BJ (cell line): ENCODE results near the gene MRPL40. TPM values are rescaled to one million over a fixed set of nuclear protein-coding genes. Genes with fewer than 3 reads are reported as not detected.

ENCODE experiments used
- CTCF ChIA-PET: fragments of 350-600 bp; formaldehyde crosslinking; extraction: SDS; loops from one replicate; lab custom pipeline; 2021; ENCODE audit warnings: antibody characterized with exemption, inconsistent platforms; lab: Yijun Ruan, JAX
- POLR2A ChIA-PET: fragments of 300-600 bp; sonication (Branson Sonifier 250); formaldehyde crosslinking; extraction: SDS; loops from one replicate; lab custom pipeline; 2021; ENCODE audit warnings: antibody characterized with exemption; lab: Charles Lee
- DNase-seq: peaks from one replicate; pipeline ENCODE4 v3.0.0-alpha.2; 2011; ENCODE audit warnings: low read depth
- H3K27me3 ChIP-seq: 2 replicates; pipeline ENCODE4 v1.6.0; 2011; ENCODE audit warnings: low read length; ENCODE audit not compliant: control insufficient read depth, insufficient read depth
- H3K36me3 ChIP-seq: 2 replicates; pipeline ENCODE4 v1.5.1; 2011; ENCODE audit warnings: low read length; ENCODE audit not compliant: control insufficient read depth, insufficient read depth
- H3K4me3 ChIP-seq: 2 replicates; pipeline ENCODE4 v1.5.1; 2011; ENCODE audit warnings: low read depth, mild to moderate bottlenecking, control low read depth, low read length
- CTCF ChIP-seq: IDR thresholded peaks from 2 replicates; pipeline ENCODE4 v1.5.1; 2011; ENCODE audit warnings: low read depth, mild to moderate bottlenecking, control low read depth, inconsistent platforms, low read length, moderate library complexity; ENCODE audit not compliant: insufficient read depth
- polyA plus RNA-seq: library from polyadenylated mRNA; depleted of rRNA; stranded (reverse); fragments of >200 nt; gene quantifications from 2 replicates; pipeline ENCODE4 v1.2.3, GENCODE V29; 2011

The MRPL40 gene
- polyA plus RNA-seq, 1 experiment, result 35.5 TPM

GRCh38 chr22:19478045-19478900 is 45.9 kb downstream of the MRPL40 start:
- POLR2A ChIA-PET, result no interaction called here
- TF ChIP-seq CTCF, result no peak

DNA sequence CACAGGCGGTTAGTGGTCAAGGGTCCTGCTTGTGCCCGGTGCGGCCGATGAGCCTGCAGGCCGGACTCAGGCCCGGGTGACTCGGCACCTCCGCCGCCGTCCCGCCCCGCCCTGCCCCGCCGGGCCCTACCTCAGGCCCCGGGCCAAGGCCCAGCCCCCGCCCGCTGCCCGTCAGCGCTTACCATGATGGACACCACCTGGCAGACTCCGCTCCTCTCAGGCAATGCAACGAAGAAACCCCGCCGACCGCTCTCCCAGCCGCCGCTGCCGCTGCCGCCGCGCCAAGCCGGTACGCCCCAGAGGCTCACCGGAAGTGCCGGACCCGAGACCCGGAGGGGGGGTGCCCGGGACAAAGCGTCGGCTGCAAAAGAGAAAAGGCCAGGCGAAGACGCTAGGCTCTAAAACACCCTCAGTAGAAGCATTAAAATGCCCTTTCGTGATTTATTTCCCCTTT is 46.6 kb downstream of the MRPL40 start, which contains the start of gene UFD1:
Gene UFD1, minus strand, starts transcription at position 293 of the 454 bp plus-strand sequence. Its CDS starts 108 bp downstream, at position 185.
- ChIA-PET POLR2A (no interaction called here), CTCF (interaction anchor here (0.8 to 1.3 kb wide), 2 partner anchors 151 to 299 kb away, joined by 3 to 4 read pairs; no protein-coding TSS in a partner anchor)
- Histone ChIP-seq H3K27me3 (no peaks in the 10 kb centered on the region), H3K36me3 (peaks cover 4% of the 10 kb centered on the region), H3K4me3 (peak within 1 kb of the TSS; percentile 89)
- DNase-seq, result no peak
- no peak for TF ChIP-seq CTCF

More at GRCh38 chr22:19478045-19478900, 45.9 kb downstream of the MRPL40 start:
- CTCF ChIA-PET, result interaction anchor here (0.7 to 1.4 kb wide), 4 partner anchors 45 to 333 kb away, joined by 4 to 5 read pairs (median 4); partner anchors contain the start of gene ESS2
- H3K36me3 ChIP-seq, result peaks cover 6% of the 10 kb centered on the region
- no peaks in the 10 kb centered on the region for H3K27me3 ChIP-seq
- no peak for DNase-seq
- peak overlapping the region; percentile 89 for H3K4me3 ChIP-seq

DNA sequence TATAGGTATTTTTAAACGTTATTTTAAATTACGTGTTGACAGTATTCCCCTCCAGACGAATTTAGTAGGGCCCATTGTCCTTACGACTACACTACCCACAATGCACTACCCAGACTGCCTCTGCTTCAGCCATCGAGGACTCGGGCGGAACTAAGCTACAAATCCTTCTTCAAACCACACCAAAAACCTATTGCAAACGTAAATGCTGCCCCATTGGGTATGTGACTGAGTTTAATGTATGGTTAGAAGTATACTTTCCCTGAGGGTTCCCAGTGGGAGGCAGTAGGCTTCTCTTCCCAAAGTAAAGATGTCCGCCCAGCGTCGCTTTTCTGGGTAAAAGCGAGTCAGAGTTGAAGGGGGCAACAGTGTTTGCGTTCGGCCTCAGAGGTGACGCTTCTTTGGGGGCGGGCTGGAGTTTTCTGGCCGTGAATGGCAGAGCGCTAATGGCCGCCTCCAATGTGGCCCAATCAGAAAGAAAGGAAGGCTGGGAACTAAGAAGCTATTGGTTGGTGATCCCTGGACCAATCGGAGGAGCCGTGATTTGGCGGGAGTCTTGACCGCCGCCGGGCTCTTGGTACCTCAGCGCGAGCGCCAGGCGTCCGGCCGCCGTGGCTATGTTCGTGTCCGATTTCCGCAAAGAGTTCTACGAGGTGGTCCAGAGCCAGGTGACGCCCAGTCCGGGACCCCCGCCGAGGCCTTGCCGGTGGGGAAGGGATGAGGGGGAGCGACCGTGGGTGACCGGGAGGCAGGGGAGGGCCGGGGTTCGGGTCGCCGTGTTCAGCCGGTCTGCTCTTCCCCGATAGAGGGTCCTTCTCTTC is 47.2 kb downstream of the MRPL40 start, which contains the start of gene CDC45:
Gene CDC45, plus strand, starts transcription at position 566 of the 818 bp plus-strand sequence. Its CDS starts 49 bp downstream, at position 615.
- Histone ChIP-seq H3K36me3 (peaks cover 2% of the 10 kb centered on the region), H3K4me3 (peak within 1 kb of the TSS; percentile 89), H3K27me3 (no peaks in the 10 kb centered on the region)
- CTCF ChIA-PET, result interaction anchor here (0.8 to 1.2 kb wide), 3 partner anchors 14 to 334 kb away, joined by 3 read pairs; no protein-coding TSS in a partner anchor
- TF ChIP-seq CTCF, result no peak
- POLR2A ChIA-PET, result interaction anchor here (0.9 kb wide), 1 partner anchor 11 kb away, joined by 4 read pairs; no protein-coding TSS in a partner anchor
- peak; percentile 97 for DNase-seq

- Histone ChIP-seq H3K4me3 (peak overlapping the region; percentile 63), H3K27me3 (no peaks in the 10 kb centered on the region), H3K36me3 (no peaks in the 10 kb centered on the region)
- ChIA-PET CTCF (interaction anchor here (0.9 to 1.2 kb wide), 2 partner anchors 13 to 334 kb away, joined by 3 read pairs; no protein-coding TSS in a partner anchor), POLR2A (interaction anchor here (0.9 kb wide), 1 partner anchor 12 kb away, joined by 4 read pairs; no protein-coding TSS in a partner anchor)
- no peak for TF ChIP-seq CTCF
- no peak for DNase-seq
Observed at GRCh38 chr22:19480173-19480568, 47.8 kb downstream of the MRPL40 start.
